ENCODE data around the gene DARS1. TPM values are rescaled to one million over a fixed set of nuclear protein-coding genes. Genes with fewer than 3 reads are reported as not detected.
A peak's percentile ranks its signal among the peaks of the same experiment; 100 is the strongest.

DARS1 gene
- total RNA-seq, 3 donors from 2014 or later: 76.4 to 117 (median 86.7) TPM

GRCh38 chr2:136030406-136030805, 45.0 kb upstream of the DARS1 start:
- no peak overlapping the region for H3K27ac ChIP-seq
- H3K36me3 ChIP-seq: no peaks in the 10 kb centered on the region
- no peaks in the 10 kb centered on the region for H3K9me3 ChIP-seq
- H3K27me3 ChIP-seq: no peaks in the 10 kb centered on the region
- H3K4me3 ChIP-seq: no peak overlapping the region
- TF ChIP-seq POLR2A (IDR thresholded peaks at IDR 0.05) (no peak), CTCF (IDR thresholded peaks at IDR 0.05) (no peak), POLR2AphosphoS5 (IDR thresholded peaks at IDR 0.05) (no peak)
- DNase-seq (ENCODE audit: low spot score in 2 of 2): no peak
- intact Hi-C loops (cut with DNase I; ENCODE audit: low total_unique reads): no loop called here
- no peaks in the 10 kb centered on the region for H3K4me1 ChIP-seq

GRCh38 chr2:136029149-136029548, 43.7 kb upstream of the DARS1 start:
- TF ChIP-seq CTCF (IDR thresholded peaks at IDR 0.05) (no peak), POLR2AphosphoS5 (IDR thresholded peaks at IDR 0.05) (no peak), POLR2A (IDR thresholded peaks at IDR 0.05) (no peak)
- H3K27ac ChIP-seq: no peak overlapping the region
- no peaks in the 10 kb centered on the region for H3K9me3 ChIP-seq
- H3K4me3 ChIP-seq: no peak overlapping the region
- intact Hi-C loops (cut with DNase I; ENCODE audit: low total_unique reads): loop anchor here (5.0 kb wide), 1 partner anchor 358 kb away; no protein-coding TSS in a partner anchor
- H3K27me3 ChIP-seq: no peaks in the 10 kb centered on the region
- no peaks in the 10 kb centered on the region for H3K4me1 ChIP-seq
- no peak for DNase-seq (ENCODE audit: low spot score in 2 of 2)
- H3K36me3 ChIP-seq: no peaks in the 10 kb centered on the region

- no peak for DNase-seq (ENCODE audit: low spot score in 2 of 2)
- no peaks in the 10 kb centered on the region for H3K4me1 ChIP-seq
- no peaks in the 10 kb centered on the region for H3K27me3 ChIP-seq
- intact Hi-C loops (cut with DNase I; ENCODE audit: low total_unique reads): loop anchor here (5.0 kb wide), 1 partner anchor 359 kb away; no protein-coding TSS in a partner anchor
- no peak overlapping the region for H3K27ac ChIP-seq
- H3K4me3 ChIP-seq: no peak overlapping the region
- no peaks in the 10 kb centered on the region for H3K9me3 ChIP-seq
- no peaks in the 10 kb centered on the region for H3K36me3 ChIP-seq
- no peak for TF ChIP-seq POLR2AphosphoS5 (IDR thresholded peaks at IDR 0.05)
- no peak for TF ChIP-seq CTCF (IDR thresholded peaks at IDR 0.05)
- TF ChIP-seq POLR2A (IDR thresholded peaks at IDR 0.05): no peak
Measured at GRCh38 chr2:136028001-136028400, 42.6 kb upstream of the DARS1 start.

GRCh38 chr2:136027112-136027511, 41.7 kb upstream of the DARS1 start:
- no peaks in the 10 kb centered on the region for H3K9me3 ChIP-seq
- no peak for DNase-seq (ENCODE audit: low spot score in 2 of 2)
- intact Hi-C loops (cut with DNase I; ENCODE audit: low total_unique reads): loop anchor here (5.0 kb wide), 1 partner anchor 360 kb away; no protein-coding TSS in a partner anchor
- H3K4me1 ChIP-seq: no peaks in the 10 kb centered on the region
- TF ChIP-seq CTCF (IDR thresholded peaks at IDR 0.05) (no peak), POLR2A (IDR thresholded peaks at IDR 0.05) (no peak), POLR2AphosphoS5 (IDR thresholded peaks at IDR 0.05) (no peak)
- H3K36me3 ChIP-seq: no peaks in the 10 kb centered on the region
- H3K27me3 ChIP-seq: no peaks in the 10 kb centered on the region
- H3K4me3 ChIP-seq: no peak overlapping the region
- no peak overlapping the region for H3K27ac ChIP-seq

- no peaks in the 10 kb centered on the region for H3K4me1 ChIP-seq
- peak in 1 of 2 donors; percentile 62 for DNase-seq (ENCODE audit: low spot score in 2 of 2)
- no peak for TF ChIP-seq POLR2AphosphoS5 (IDR thresholded peaks at IDR 0.05)
- no peak for TF ChIP-seq POLR2A (IDR thresholded peaks at IDR 0.05)
- no peak for TF ChIP-seq CTCF (IDR thresholded peaks at IDR 0.05)
- intact Hi-C loops (cut with DNase I; ENCODE audit: low total_unique reads): loop anchor here (5.0 kb wide), 1 partner anchor 362 kb away; no protein-coding TSS in a partner anchor
- H3K36me3 ChIP-seq: no peaks in the 10 kb centered on the region
- H3K9me3 ChIP-seq: no peaks in the 10 kb centered on the region
- H3K27me3 ChIP-seq: no peaks in the 10 kb centered on the region
- peak overlapping the region in 2 of 3 donors; percentile 5 to 47 for H3K4me3 ChIP-seq
- no peak overlapping the region for H3K27ac ChIP-seq
Measured at GRCh38 chr2:136025057-136025973, 39.9 kb upstream of the DARS1 start.

Data from breast epithelium (tissue), 4 donors.